IPS-20b (cell line): ENCODE measurements around the gene TPRG1L.
"Not testable (repeated sequence)": the region's sequence is repeated elsewhere in the genome, so short reads cannot be mapped to it uniquely, and the experiment has no call there.

Source experiments
- H3K27ac ChIP-seq: one replicate; pipeline ENCODE4 v1.5.1; 2013; ENCODE audit warnings: low read length
- H3K27me3 ChIP-seq: 2 replicates; pipeline ENCODE4 v1.6.1; 2013; ENCODE audit warnings: mild to moderate bottlenecking, low read length, inconsistent platforms; ENCODE audit not compliant: insufficient read depth
- H3K36me3 ChIP-seq: 2 replicates; pipeline ENCODE4 v1.6.1; 2013; ENCODE audit warnings: low read depth, mild to moderate bottlenecking, inconsistent platforms, low read length, moderate library complexity; ENCODE audit not compliant: insufficient read depth
- H3K4me1 ChIP-seq: 2 replicates; pipeline ENCODE4 v1.6.1; 2013; ENCODE audit warnings: mild to moderate bottlenecking, control low read depth, inconsistent platforms, low read length, moderate library complexity; ENCODE audit not compliant: insufficient read depth
- H3K4me3 ChIP-seq: 2 replicates; pipeline ENCODE4 v1.5.1; 2013; ENCODE audit warnings: mild to moderate bottlenecking, low read length, inconsistent platforms
- H3K9ac ChIP-seq: 2 replicates; pipeline ENCODE4 v1.6.1; 2013; ENCODE audit warnings: low read depth, mild to moderate bottlenecking, inconsistent platforms, low read length, moderate library complexity
- H3K9me3 ChIP-seq: 2 replicates; pipeline ENCODE4 v1.6.1; 2013; ENCODE audit warnings: mild to moderate bottlenecking, low read depth, low read length, inconsistent platforms; ENCODE audit not compliant: insufficient read depth

The TPRG1L gene

GRCh38 chr1:3584915-3585314 is 39.9 kb upstream of the TPRG1L start:
- H3K27me3 ChIP-seq = no peaks in the 10 kb centered on the region

GRCh38 chr1:3585353-3585868 is 39.4 kb upstream of the TPRG1L start:
- H3K4me3 ChIP-seq, H3K4me1 ChIP-seq, H3K27me3 ChIP-seq, H3K27ac ChIP-seq, H3K9ac ChIP-seq, H3K36me3 ChIP-seq: not testable (repeated sequence)
- H3K9me3 ChIP-seq = peaks cover 12% of the 10 kb centered on the region; the same call in 1 of the 2 replicates

More at GRCh38 chr1:3584915-3585314, 39.9 kb upstream of the TPRG1L start:
- Histone ChIP-seq H3K4me1 (peaks cover 3% of the 10 kb centered on the region; the same call in 1 of the 2 replicates), H3K9me3 (peaks cover 12% of the 10 kb centered on the region; the same call in 1 of the 2 replicates), H3K4me3 (no peak overlapping the region), H3K9ac (no peak overlapping the region), H3K36me3 (0 out of 2 replicates have a peak, but pooled peaks cover 5% of the 10 kb centered on the region), H3K27ac (no peak overlapping the region)

- Histone ChIP-seq H3K9me3 (peaks cover 12% of the 10 kb centered on the region; the same call in 1 of the 2 replicates), H3K4me3 (no peak overlapping the region), H3K27me3 (no peaks in the 10 kb centered on the region), H3K4me1 (peaks cover 4% of the 10 kb centered on the region; the same call in 1 of the 2 replicates), H3K27ac (no peak overlapping the region), H3K9ac (no peak overlapping the region), H3K36me3 (0 out of 2 replicates have a peak, but pooled peaks cover 5% of the 10 kb centered on the region)
Measured at GRCh38 chr1:3585940-3586568, 38.8 kb upstream of the TPRG1L start.

GRCh38 chr1:3586986-3587759 is 37.6 kb upstream of the TPRG1L start:
- H3K4me1 ChIP-seq = peaks cover 4% of the 10 kb centered on the region; the same call in 1 of the 2 replicates
- H3K27me3 ChIP-seq = no peaks in the 10 kb centered on the region
- no peak overlapping the region for H3K4me3 ChIP-seq
- H3K9ac ChIP-seq = no peak overlapping the region
- H3K36me3 ChIP-seq = 0 out of 2 replicates have a peak, but pooled peaks cover 5% of the 10 kb centered on the region
- no peak overlapping the region for H3K27ac ChIP-seq
- H3K9me3 ChIP-seq = peaks cover 12% of the 10 kb centered on the region; the same call in 1 of the 2 replicates

- no peaks in the 10 kb centered on the region for H3K27me3 ChIP-seq
- peaks cover 12% of the 10 kb centered on the region; the same call in 1 of the 2 replicates for H3K9me3 ChIP-seq
- peaks cover 4% of the 10 kb centered on the region; the same call in 1 of the 2 replicates for H3K4me1 ChIP-seq
- H3K9ac ChIP-seq = no peak overlapping the region
- H3K4me3 ChIP-seq = no peak overlapping the region
- no peak overlapping the region for H3K27ac ChIP-seq
- H3K36me3 ChIP-seq = 0 out of 2 replicates have a peak, but pooled peaks cover 5% of the 10 kb centered on the region
Measured at GRCh38 chr1:3588395-3588794, 36.4 kb upstream of the TPRG1L start.

- H3K36me3 ChIP-seq = 0 out of 2 replicates have a peak, but pooled peaks cover 5% of the 10 kb centered on the region
- H3K27me3 ChIP-seq = no peaks in the 10 kb centered on the region
- peaks cover 8% of the 10 kb centered on the region; the same call in 1 of the 2 replicates for H3K4me1 ChIP-seq
- peaks cover 5% of the 10 kb centered on the region; the same call in 1 of the 2 replicates for H3K9me3 ChIP-seq
- no peak overlapping the region for H3K4me3 ChIP-seq
- no peak overlapping the region for H3K27ac ChIP-seq
- no peak overlapping the region for H3K9ac ChIP-seq
Measured at GRCh38 chr1:3590139-3590763, 34.6 kb upstream of the TPRG1L start.

- Histone ChIP-seq H3K4me3 (no peak overlapping the region), H3K27me3 (no peaks in the 10 kb centered on the region)
Measured at GRCh38 chr1:3590951-3591865, 33.6 kb upstream of the TPRG1L start.

GRCh38 chr1:3593334-3593733 is 31.5 kb upstream of the TPRG1L start:
- Histone ChIP-seq H3K27me3 (no peaks in the 10 kb centered on the region), H3K9me3 (no peaks in the 10 kb centered on the region), H3K4me1 (peaks cover 11% of the 10 kb centered on the region; the same call in 1 of the 2 replicates), H3K4me3 (no peak overlapping the region), H3K9ac (no peak overlapping the region), H3K36me3 (no peaks in the 10 kb centered on the region), H3K27ac (no peak overlapping the region)

More at GRCh38 chr1:3590951-3591865, 33.6 kb upstream of the TPRG1L start:
- 0 out of 2 replicates have a peak, but pooled peaks cover under 1% of the 10 kb centered on the region for H3K36me3 ChIP-seq
- H3K4me1 ChIP-seq = peaks cover 8% of the 10 kb centered on the region; the same call in 1 of the 2 replicates
- no peaks in the 10 kb centered on the region for H3K9me3 ChIP-seq
- no peak overlapping the region for H3K27ac ChIP-seq
- no peak overlapping the region for H3K9ac ChIP-seq

- Histone ChIP-seq H3K36me3 (no peaks in the 10 kb centered on the region), H3K4me1 (peaks cover 12% of the 10 kb centered on the region; the same call in 1 of the 2 replicates), H3K4me3 (no peak overlapping the region), H3K27ac (no peak overlapping the region), H3K27me3 (no peaks in the 10 kb centered on the region), H3K9ac (no peak overlapping the region), H3K9me3 (no peaks in the 10 kb centered on the region)
Measured at GRCh38 chr1:3593745-3594144, 31.1 kb upstream of the TPRG1L start.

GRCh38 chr1:3594706-3595377 is 30.0 kb upstream of the TPRG1L start:
- Histone ChIP-seq H3K27me3 (no peaks in the 10 kb centered on the region), H3K27ac (no peak overlapping the region), H3K9me3 (no peaks in the 10 kb centered on the region), H3K4me3 (no peak overlapping the region), H3K36me3 (no peaks in the 10 kb centered on the region), H3K9ac (no peak overlapping the region), H3K4me1 (peaks cover 13% of the 10 kb centered on the region; the same call in 1 of the 2 replicates)
